Activated T-cell treated with anti-CD3 and anti-CD28 coated beads for 1 hour (primary cell): Measurements from ENCODE around the gene UGT3A1.

Source experiments
- DNase-seq: peaks from one replicate; pipeline ENCODE4 v3.0.0-alpha.2; 2020; ENCODE audit warnings: low read depth

UGT3A1 gene

GRCh38 chr5:35908228-35908627, 83.0 kb downstream of the UGT3A1 start:
- DNase-seq = no peak

- DNase-seq = no peak
These were observed 86.6 kb downstream of the UGT3A1 start for GRCh38 chr5:35904443-35905132.

GRCh38 chr5:35903631-35904203, 87.5 kb downstream of the UGT3A1 start:
- DNase-seq = no peak

- DNase-seq = no peak
These were observed 89.0 kb downstream of the UGT3A1 start for GRCh38 chr5:35902046-35902672.
